Cerebellar nuclear complex (tissue), 1 donor: Measurements from ENCODE around the gene DLGAP4.

Experiments
- DNase-seq, 2 experiments: peaks; one replicate each; lab custom pipeline; 2025; lab: John Stamatoyannopoulos, UW

DLGAP4 gene

DNA sequence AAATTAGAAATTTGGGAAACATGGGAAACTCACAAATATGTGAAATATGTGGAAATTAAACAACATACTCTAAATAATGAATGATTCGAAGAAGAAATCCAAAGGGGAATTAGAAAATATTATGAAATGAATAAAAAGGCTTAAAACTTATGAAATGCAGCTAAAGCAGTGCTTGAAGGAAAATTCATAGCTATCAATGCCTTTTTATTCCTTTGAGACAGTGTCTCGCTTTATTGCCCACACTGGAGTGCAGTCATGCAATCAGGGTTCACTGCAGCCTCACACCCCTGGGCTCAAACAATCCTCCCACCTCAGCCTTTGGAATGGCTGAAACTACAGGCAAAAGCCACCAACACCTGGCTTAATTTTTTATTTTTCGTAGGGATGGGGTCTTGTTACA is 259.4 kb downstream of the DLGAP4 start:
- DNase-seq: no peak

DNA sequence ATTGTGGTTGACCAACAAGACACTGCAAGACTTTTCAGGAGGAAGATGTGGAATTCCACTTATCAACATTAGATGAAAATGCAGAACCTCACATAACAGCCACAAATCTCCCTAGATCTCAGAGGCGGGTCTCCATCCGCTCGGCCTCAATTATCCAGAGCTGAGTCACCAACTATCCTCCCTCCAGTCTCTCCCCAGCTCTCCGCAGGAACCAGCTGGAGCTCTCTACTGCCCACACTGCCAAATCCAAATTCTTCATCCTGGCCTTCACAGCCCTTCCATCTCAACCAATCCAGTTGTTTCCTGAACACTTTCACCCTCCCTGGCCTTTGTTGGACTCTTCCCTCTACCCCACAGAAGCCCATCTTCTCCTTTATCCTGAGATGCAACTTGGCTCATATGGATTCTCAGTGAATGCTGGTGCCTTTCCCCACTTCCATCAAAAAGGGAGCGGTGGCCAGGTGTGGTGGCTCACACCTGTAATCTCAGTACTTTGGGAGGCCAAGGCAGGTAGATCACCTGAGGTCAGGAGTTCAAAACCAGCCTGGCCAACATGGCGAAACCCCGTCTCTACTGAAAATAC is 263.8 kb downstream of the DLGAP4 start:
- no peak for DNase-seq

DNA sequence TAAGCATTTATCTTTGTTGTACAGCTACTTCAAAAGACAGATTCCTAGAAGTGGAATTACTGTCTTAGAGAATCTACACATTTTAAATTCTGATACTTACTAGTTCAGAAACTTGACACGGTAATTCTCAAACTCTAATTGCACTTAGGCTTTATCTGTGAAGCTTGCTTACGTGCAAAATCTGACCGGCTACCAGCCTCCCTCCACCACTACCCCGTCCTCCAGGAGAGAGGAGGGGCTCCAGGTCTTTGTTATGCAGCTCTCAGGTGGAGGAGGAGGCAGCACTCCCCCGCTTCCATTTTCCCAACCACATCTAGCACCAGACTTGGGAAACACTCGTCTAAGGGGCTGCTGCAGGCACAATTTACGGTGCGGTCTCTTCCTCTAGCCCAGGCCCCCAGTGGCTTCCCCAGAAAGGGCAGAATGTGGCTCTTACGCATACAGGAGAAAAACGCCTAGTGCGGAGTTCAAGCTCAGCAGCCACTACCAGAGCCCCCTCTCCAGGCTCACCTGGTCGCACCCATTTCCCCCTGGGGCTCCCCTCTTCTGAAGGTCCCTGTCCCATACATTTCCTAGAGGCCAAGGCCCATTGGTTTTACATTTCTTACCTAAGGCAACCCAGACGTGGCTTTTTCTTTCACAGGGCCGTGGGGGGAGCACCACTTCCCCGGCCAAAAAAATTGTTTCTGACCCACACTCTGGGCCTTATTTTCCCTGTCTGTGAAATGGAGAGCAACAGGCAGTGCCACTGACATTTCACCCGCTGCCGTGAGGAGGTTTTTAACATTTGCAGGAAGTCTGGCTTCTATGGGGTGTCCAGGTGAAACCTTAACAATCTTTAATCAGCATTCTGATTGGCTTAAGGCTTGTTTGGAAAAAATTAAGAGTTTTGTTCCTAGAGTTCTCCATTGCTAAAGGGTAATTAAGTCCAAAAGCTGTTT is 265.7 kb downstream of the DLGAP4 start:
- no peak for DNase-seq

DNA sequence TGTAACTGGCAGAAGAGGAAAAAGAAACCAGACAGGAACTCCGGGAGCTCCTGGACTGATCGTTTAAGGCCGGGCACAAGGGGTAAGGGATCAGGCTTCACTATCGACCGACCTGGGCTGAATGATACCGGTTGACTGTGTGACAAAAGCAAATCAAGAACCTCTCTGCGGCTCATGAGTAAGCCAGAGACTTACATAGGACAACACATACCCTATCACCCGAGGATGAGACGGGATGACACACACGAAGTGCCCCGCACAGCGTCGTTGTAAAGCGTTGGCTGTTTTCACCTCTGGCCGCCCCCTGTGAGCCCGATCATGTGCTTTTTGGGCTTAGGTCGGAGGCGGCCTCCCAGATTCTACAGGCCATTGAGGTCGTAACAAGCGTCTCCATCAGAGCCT is 266.6 kb downstream of the DLGAP4 start:
- no peak for DNase-seq

DNA sequence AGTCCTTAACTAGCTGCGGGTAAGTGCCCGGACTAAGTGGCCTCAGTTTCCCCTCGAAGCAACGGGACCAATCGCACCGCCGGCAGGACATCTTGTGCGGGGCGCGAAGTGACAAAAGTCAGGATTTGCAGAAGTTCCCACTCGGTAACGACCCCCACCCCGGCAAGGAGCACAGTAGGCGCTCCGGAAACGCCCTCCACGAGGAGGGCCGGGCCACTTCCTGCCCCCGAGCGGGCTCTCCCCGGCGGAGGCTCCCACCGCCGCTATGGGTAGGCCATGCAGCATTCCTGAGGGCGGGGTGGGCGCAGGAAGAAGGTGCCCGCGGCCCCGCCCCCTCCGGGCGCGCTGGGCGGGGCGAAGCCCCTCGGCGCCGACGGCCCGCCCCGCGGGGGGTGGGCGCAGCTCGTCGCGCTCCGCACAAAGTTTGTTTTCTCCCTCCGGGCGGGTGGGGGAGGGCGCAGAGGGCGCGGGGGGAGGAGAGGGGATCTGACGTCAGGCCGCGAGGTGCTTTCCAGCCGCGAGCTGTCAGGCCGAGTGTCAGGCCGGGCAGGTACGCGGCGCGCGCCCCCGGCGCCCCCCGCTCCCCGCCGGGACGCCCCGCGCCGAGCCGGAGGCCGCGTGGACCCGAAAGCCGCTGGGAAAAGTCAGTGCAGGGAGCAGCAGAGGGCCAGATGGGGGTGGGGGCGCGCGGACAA is 267.1 kb downstream of the DLGAP4 start, which contains the start of gene TGIF2:
Gene TGIF2 (plus strand): TSS at position 495 of the 695 bp plus-strand sequence. CDS start 5,178 bp downstream, outside the sequence.
- DNase-seq: no peak

DNA sequence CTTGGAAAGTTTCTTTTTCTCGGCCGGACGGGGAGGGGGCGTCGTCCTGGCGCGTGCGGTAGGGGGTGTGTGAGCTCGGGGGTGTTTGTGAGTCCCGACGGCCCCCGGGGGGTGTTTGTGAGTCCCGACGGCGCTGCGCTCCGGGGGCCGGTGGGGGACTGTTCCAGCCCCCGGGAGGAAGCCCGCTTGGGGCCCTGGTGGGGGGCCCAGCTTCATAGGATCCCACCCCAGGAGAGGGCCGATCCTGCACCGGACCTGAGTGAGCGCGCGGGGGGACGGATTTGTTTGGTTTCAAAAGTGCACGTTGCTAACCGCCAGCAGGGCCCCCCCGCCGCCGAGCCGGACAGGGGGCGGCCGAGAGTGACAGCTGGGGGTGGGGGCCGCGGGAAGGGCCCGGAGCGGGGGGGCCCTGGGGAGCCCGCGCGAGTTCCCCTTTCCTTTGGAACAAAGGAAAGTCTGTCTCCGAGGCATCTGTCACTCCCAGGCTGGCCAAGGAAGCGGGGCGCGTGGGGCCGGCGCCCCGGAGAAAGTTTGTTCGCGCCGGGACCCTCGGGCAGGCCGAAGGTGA is 267.7 kb downstream of the DLGAP4 start:
- DNase-seq: no peak

DNA sequence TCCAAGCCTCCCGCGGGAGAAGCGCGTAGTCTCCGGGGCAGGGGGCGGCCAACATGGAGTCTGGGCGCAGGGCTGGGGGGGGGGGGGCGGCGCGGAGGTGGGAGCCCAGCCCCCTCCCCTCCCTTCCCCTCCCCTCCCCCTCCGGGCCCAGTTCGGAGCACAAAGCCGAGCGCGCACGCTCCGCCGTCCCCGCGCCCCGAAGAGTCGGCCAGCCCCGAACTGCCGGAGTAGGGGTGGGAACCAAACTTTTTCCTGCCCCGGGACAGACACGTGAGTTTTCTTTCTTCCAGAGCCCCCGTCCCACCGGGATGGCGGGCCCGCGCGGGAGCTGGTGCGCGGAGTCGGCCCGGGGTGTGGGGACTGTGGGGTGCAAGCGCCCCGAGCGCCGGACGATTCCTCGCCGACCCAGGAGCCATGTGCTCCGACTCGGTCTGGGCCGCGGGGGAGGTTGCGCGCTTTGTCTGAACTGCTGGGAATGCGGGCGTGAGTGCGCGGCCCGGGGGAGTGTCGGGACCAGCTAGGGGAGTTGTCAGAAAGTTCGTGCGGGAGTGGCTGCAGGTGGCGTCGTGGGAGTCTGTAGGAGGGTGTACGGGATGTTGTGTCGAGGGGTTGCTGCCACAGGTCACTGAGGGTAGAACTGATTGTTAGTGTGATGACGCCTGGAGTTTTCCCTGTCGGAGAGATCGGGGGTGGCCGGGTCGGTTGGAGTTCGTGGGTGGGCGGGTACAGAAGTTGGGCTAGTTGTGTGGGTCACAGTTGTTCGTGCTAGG is 268.4 kb downstream of the DLGAP4 start:
- no peak for DNase-seq

DNA sequence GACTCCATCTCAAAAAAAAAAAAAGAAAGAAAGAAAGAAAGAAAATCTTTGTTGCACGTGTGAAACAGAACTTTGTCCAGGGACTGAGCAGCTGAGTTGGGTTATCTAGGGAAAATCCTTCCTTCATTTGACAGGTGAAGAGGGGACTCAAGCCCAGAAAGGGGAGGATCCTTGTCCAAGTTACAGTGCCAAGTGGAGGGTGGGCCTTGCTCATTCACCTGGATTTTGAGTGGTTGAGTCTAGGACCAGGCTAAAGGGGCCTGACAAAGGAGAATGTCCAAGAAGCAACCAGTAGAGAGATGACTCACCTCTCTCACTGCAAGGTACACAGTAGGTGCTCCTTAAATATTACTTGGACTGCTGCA is 269.9 kb downstream of the DLGAP4 start:
- no peak for DNase-seq
